Left ventricle myocardium inferior (tissue), 1 donor: ENCODE results near the gene DCDC1. TPM values are rescaled to one million over a fixed set of nuclear protein-coding genes. Genes with fewer than 3 reads are reported as not detected.
A peak's percentile ranks its signal among the peaks of the same experiment; 100 is the strongest.

Experiments
- DNase-seq: peaks from one replicate; pipeline ENCODE4 v3.0.0-alpha.2; 2020
- H3K27ac ChIP-seq: fragments of 200-600 bp; replicated peaks from 2 replicates; pipeline ENCODE4 v1.8.0; 2021
- H3K27me3 ChIP-seq: fragments of 200-600 bp; 2 replicates; pipeline ENCODE4 v1.8.0; 2021; ENCODE audit warnings: low read depth
- H3K36me3 ChIP-seq: fragments of 200-600 bp; 2 replicates; pipeline ENCODE4 v1.8.0; 2021
- H3K4me1 ChIP-seq: fragments of 200-600 bp; 2 replicates; pipeline ENCODE4 v1.8.0; 2021
- H3K4me3 ChIP-seq: fragments of 200-600 bp; 2 replicates; pipeline ENCODE4 v1.8.0; 2021; ENCODE audit warnings: mild to moderate bottlenecking, moderate library complexity
- H3K9me3 ChIP-seq: fragments of 200-600 bp; replicated peaks from 2 replicates; pipeline ENCODE4 v1.8.0; 2021
- CTCF ChIP-seq: fragments of 200-600 bp; IDR thresholded peaks from 2 replicates; pipeline ENCODE4 v1.8.0; 2021; ENCODE audit warnings: antibody characterized with exemption, mild to moderate bottlenecking, borderline replicate concordance
- intact Hi-C: fragments of 100-400 bp; cut with micrococcal nuclease; formaldehyde crosslinking; loops from one replicate; pipeline ENCODE4 v1.11.0; 2022
- total RNA-seq: library from RNA; stranded (reverse); fragmentation: NEBNext Ultra II Directional; extraction: Animal tissue kit (Norgen Biotek cat#: 25700); gene quantifications from one replicate; pipeline ENCODE4 v1.2.1, GENCODE V29; 2021
- donor health status: DM: no; HTN: yes; CAD: no; lungs with severe emphysema.

Gene DCDC1
- total RNA-seq, 1 donor from 2014 or later, result not detected

- no peak for DNase-seq
- intact Hi-C loops, result no loop called here
- H3K36me3 ChIP-seq, result no peaks in the 10 kb centered on the region
- no peak for TF ChIP-seq CTCF
- no peaks in the 10 kb centered on the region for H3K9me3 ChIP-seq
- H3K27me3 ChIP-seq, result no peaks in the 10 kb centered on the region
- H3K4me3 ChIP-seq, result no peak overlapping the region
- no peak overlapping the region for H3K27ac ChIP-seq
- no peaks in the 10 kb centered on the region for H3K4me1 ChIP-seq
These were observed 466.6 kb downstream of the DCDC1 start for GRCh38 chr11:30902929-30903328.

- Histone ChIP-seq H3K4me1 (no peaks in the 10 kb centered on the region), H3K36me3 (no peaks in the 10 kb centered on the region), H3K27me3 (no peaks in the 10 kb centered on the region), H3K27ac (no peak overlapping the region), H3K9me3 (peaks cover under 1% of the 10 kb centered on the region), H3K4me3 (no peak overlapping the region)
- no peak for TF ChIP-seq CTCF
- intact Hi-C loops, result no loop called here
- no peak for DNase-seq
These were observed 474.5 kb downstream of the DCDC1 start for GRCh38 chr11:30895046-30895445.

- no peak for DNase-seq
- H3K36me3 ChIP-seq, result no peaks in the 10 kb centered on the region
- TF ChIP-seq CTCF, result no peak
- no peaks in the 10 kb centered on the region for H3K27me3 ChIP-seq
- peaks cover 4% of the 10 kb centered on the region for H3K9me3 ChIP-seq
- H3K4me1 ChIP-seq, result no peaks in the 10 kb centered on the region
- H3K4me3 ChIP-seq, result no peak overlapping the region
- H3K27ac ChIP-seq, result no peak overlapping the region
- intact Hi-C loops, result no loop called here
These were observed 476.2 kb downstream of the DCDC1 start for GRCh38 chr11:30893318-30893717.

- Histone ChIP-seq H3K27ac (no peak overlapping the region), H3K36me3 (no peaks in the 10 kb centered on the region), H3K27me3 (no peaks in the 10 kb centered on the region), H3K4me3 (no peak overlapping the region), H3K9me3 (peaks cover 4% of the 10 kb centered on the region), H3K4me1 (no peaks in the 10 kb centered on the region)
- DNase-seq, result no peak
- intact Hi-C loops, result no loop called here
- TF ChIP-seq CTCF, result no peak
These were observed 480.3 kb downstream of the DCDC1 start for GRCh38 chr11:30889143-30889794.

- no peaks in the 10 kb centered on the region for H3K9me3 ChIP-seq
- H3K4me3 ChIP-seq, result peak overlapping the region; percentile 12
- intact Hi-C loops, result no loop called here
- H3K4me1 ChIP-seq, result peaks cover 64% of the 10 kb centered on the region
- no peaks in the 10 kb centered on the region for H3K27me3 ChIP-seq
- no peak for DNase-seq
- H3K36me3 ChIP-seq, result no peaks in the 10 kb centered on the region
- H3K27ac ChIP-seq, result peak overlapping the region; percentile 70
- TF ChIP-seq CTCF, result no peak
These were observed 490.1 kb downstream of the DCDC1 start for GRCh38 chr11:30879322-30880005.
